HCT116 (cell line): ENCODE data around the gene NOS1. TPM values are rescaled to one million over a fixed set of nuclear protein-coding genes. Genes with fewer than 3 reads are reported as not detected.

Experiments
- ATAC-seq: fragments of 200-7000 bp; cut with Tn5 transposase; 2 replicates; pipeline ENCODE4 v1.9.1; 2020; ENCODE audit warnings: mild to moderate bottlenecking, moderate library complexity
- BruUV-seq: library from RNA; stranded (reverse); fragments of 400-500 nt; replicated peaks from 2 replicates; lab custom pipeline; 2021; lab: Mats Ljungman, UMichigan
- CTCF ChIA-PET: fragments of 300-600 bp; sonication (Branson Sonifier 250); formaldehyde crosslinking; loops from one replicate; lab custom pipeline; 2021; ENCODE audit warnings: antibody characterized with exemption; lab: Charles Lee
- POLR2A ChIA-PET: fragments of 300-600, 350-600 bp; sonication (Branson Sonifier 250); formaldehyde crosslinking; loops from one replicate; lab custom pipeline; 2021; ENCODE audit warnings: antibody characterized with exemption; lab: Charles Lee
- RAD21 ChIA-PET, 2 experiments: fragments of 300-600 bp; sonication (Branson Sonifier 250); formaldehyde crosslinking; loops; one replicate each; lab custom pipeline; 2023; ENCODE audit warnings: low total read pairs in 2 of 2; ENCODE audit not compliant: uncharacterized antibody in 2 of 2, unreplicated experiment in 2 of 2, low non-redundant PET in 1 of 2; lab: Charles Lee
- DNase-seq: peaks from one replicate; pipeline ENCODE4 v3.0.0-alpha.2; 2010; ENCODE audit warnings: low read depth, low spot score
- H2AFZ ChIP-seq: fragments of 200-600 bp; shearing (Covaris generic), sonication (generic); 2 replicates; pipeline ENCODE4 v1.6.1; 2017; ENCODE audit warnings: low read depth, mixed run types, mixed read lengths, antibody characterized with exemption, low read length; ENCODE audit not compliant: poor library complexity, severe bottlenecking
- H3K27ac ChIP-seq: 2 replicates; pipeline ENCODE4 v1.5.1; 2012; ENCODE audit warnings: low read depth, low read length
- H3K27me3 ChIP-seq: fragments of 200-600 bp; sonication (generic); 2 replicates; pipeline ENCODE4 v1.6.1; 2016; ENCODE audit warnings: mixed run types, low read length, mixed read lengths; ENCODE audit not compliant: insufficient read depth
- H3K36me3 ChIP-seq, 2 experiments: fragments of 200-500 bp in 1 of 2; fragments of 200-600 bp in 1 of 2; sonication (Bioruptor generic) in 1 of 2; sonication (generic) in 1 of 2; 2 replicates each; pipeline versions ENCODE4 v1.5.1 to v1.6.1; 2014 to 2016; ENCODE audit warnings: low read length in 2 of 2, inconsistent platforms in 1 of 2, mixed read lengths in 1 of 2, mixed run types in 1 of 2; ENCODE audit not compliant: insufficient read depth in 2 of 2, control insufficient read depth in 1 of 2
- H3K4me1 ChIP-seq, 2 experiments: fragments of 200-600 bp in 1 of 2; sonication (generic) in 1 of 2; 2 replicates each; pipeline versions ENCODE4 v1.5.1 to v1.6.1; 2012 to 2017; ENCODE audit warnings: low read length in 2 of 2, inconsistent platforms in 1 of 2, mild to moderate bottlenecking in 1 of 2, mixed read lengths in 1 of 2, mixed run types in 1 of 2, moderate library complexity in 1 of 2; ENCODE audit not compliant: insufficient read depth in 2 of 2, control insufficient read depth in 1 of 2
- H3K4me2 ChIP-seq: fragments of 200-600 bp; sonication (generic); 2 replicates; pipeline ENCODE4 v1.6.1; 2017; ENCODE audit warnings: mixed run types, low read length, mixed read lengths
- H3K4me3 ChIP-seq, 2 experiments: fragments of 200-600 bp in 1 of 2; sonication (generic) in 1 of 2; replicated peaks in 1 of 2; 2 replicates each; pipeline ENCODE4 v1.5.1; 2011 to 2016; ENCODE audit warnings: low read length in 2 of 2, control low read depth in 1 of 2, low read depth in 1 of 2, mild to moderate bottlenecking in 1 of 2, mixed read lengths in 1 of 2, mixed run types in 1 of 2
- H3K79me2 ChIP-seq: fragments of 200-600 bp; sonication (generic); 2 replicates; pipeline ENCODE4 v1.6.1; 2017; ENCODE audit warnings: mild to moderate bottlenecking, mixed run types, low read length, moderate library complexity, mixed read lengths; ENCODE audit not compliant: insufficient read depth
- H3K9ac ChIP-seq: fragments of 200-600 bp; sonication (generic); 2 replicates; pipeline ENCODE4 v1.6.1; 2016; ENCODE audit warnings: low read length, mixed read lengths
- H3K9me2 ChIP-seq: fragments of 200-600 bp; sonication (generic), shearing (Covaris generic); 2 replicates; pipeline ENCODE4 v1.6.1; 2017; ENCODE audit warnings: mixed run types, mild to moderate bottlenecking, moderate library complexity; ENCODE audit not compliant: insufficient read depth
- H3K9me3 ChIP-seq, 2 experiments: fragments of 200-500 bp in 1 of 2; fragments of 200-600 bp in 1 of 2; sonication (Bioruptor generic) in 1 of 2; sonication (generic) in 1 of 2; 2 replicates each; pipeline ENCODE4 v1.6.1; 2014 to 2017; ENCODE audit warnings: low read length in 2 of 2, mixed read lengths in 2 of 2, inconsistent platforms in 1 of 2, low read depth in 1 of 2, mild to moderate bottlenecking in 1 of 2, mixed run types in 1 of 2, moderate library complexity in 1 of 2; ENCODE audit not compliant: control insufficient read depth in 1 of 2, insufficient read depth in 1 of 2
- H4K20me1 ChIP-seq: fragments of 200-600 bp; sonication (generic), shearing (Covaris generic); 2 replicates; pipeline ENCODE4 v1.6.1; 2017; ENCODE audit warnings: mixed run types, mild to moderate bottlenecking, moderate library complexity; ENCODE audit not compliant: insufficient read depth
- CBX3 ChIP-seq: IDR thresholded peaks from 2 replicates; pipeline ENCODE4 v1.6.1; 2012; ENCODE audit warnings: low read depth
- CTCF ChIP-seq, 3 experiments: fragments of 200-600 bp in 1 of 3; sonication (generic) in 1 of 3; IDR thresholded peaks in 2 of 3; conservative IDR thresholded peaks in 1 of 3; 2 replicates each; pipeline ENCODE4 v1.5.1; 2012 to 2017; ENCODE audit warnings: low read depth in 2 of 3, low read length in 2 of 3, antibody characterized with exemption in 1 of 3, borderline replicate concordance in 1 of 3, control low read depth in 1 of 3, mild to moderate bottlenecking in 1 of 3, mixed read lengths in 1 of 3, mixed run types in 1 of 3, moderate library complexity in 1 of 3; ENCODE audit not compliant: insufficient read depth in 1 of 3
- EGR1 ChIP-seq: IDR thresholded peaks from 2 replicates; pipeline ENCODE4 v1.6.1; 2012; ENCODE audit warnings: low read depth
- ELF1 ChIP-seq: IDR thresholded peaks from 2 replicates; pipeline ENCODE4 v1.6.1; 2012; ENCODE audit warnings: low read depth, borderline replicate concordance
- EZH2phosphoT487 ChIP-seq: fragments of 200-600 bp; IDR thresholded peaks from 2 replicates; pipeline ENCODE4 v1.6.1; 2018; ENCODE audit warnings: antibody characterized with exemption, borderline replicate concordance
- FOSL1 ChIP-seq: IDR thresholded peaks from 2 replicates; pipeline ENCODE4 v1.6.1; 2012; ENCODE audit warnings: low read depth
- JUND ChIP-seq: IDR thresholded peaks from 2 replicates; pipeline ENCODE4 v1.6.1; 2012
- POLR2A ChIP-seq: IDR thresholded peaks from 2 replicates; pipeline ENCODE4 v1.7.0; 2011; ENCODE audit warnings: borderline replicate concordance; ENCODE audit not compliant: insufficient read depth, insufficient read length; ENCODE audit errors: extremely low read depth
- REST ChIP-seq: IDR thresholded peaks from 2 replicates; pipeline ENCODE4 v1.6.1; 2012; ENCODE audit warnings: low read depth
- SP1 ChIP-seq: IDR thresholded peaks from 2 replicates; pipeline ENCODE4 v1.6.1; 2012; ENCODE audit warnings: low read depth
- SRF ChIP-seq: IDR thresholded peaks from 2 replicates; pipeline ENCODE4 v1.6.1; 2012; ENCODE audit warnings: low read depth
- TCF7L2 ChIP-seq: IDR thresholded peaks from 2 replicates; pipeline ENCODE4 v1.7.0; 2011; ENCODE audit warnings: borderline replicate concordance, inconsistent platforms; ENCODE audit not compliant: insufficient read depth, insufficient read length; ENCODE audit errors: extremely low read depth
- YY1 ChIP-seq: IDR thresholded peaks from 2 replicates; pipeline ENCODE4 v1.6.1; 2011; ENCODE audit warnings: low read length, low read depth, moderate library complexity, mild to moderate bottlenecking; ENCODE audit not compliant: insufficient replicate concordance; ENCODE audit errors: extremely low read depth
- intact Hi-C: fragments of 100-400 bp; cut with micrococcal nuclease; formaldehyde crosslinking; loops from 2 replicates; pipeline ENCODE4 v1.10.0; 2022
- total RNA-seq: library from RNA; stranded (reverse); gene quantifications from one replicate; pipeline ENCODE4 v1.2.1, GENCODE V29; 2021; ENCODE audit not compliant: unreplicated experiment
- TF ChIP-seq, protein P1 (sequence below): IDR thresholded peaks from 2 replicates; pipeline ENCODE4 v1.6.1; 2012
- TF ChIP-seq, protein P2 (sequence below): IDR thresholded peaks from 2 replicates; pipeline ENCODE4 v1.6.1; 2012

Gene NOS1
- total RNA-seq, 1 experiment from 2014 or later, result 0.22 TPM

DNA sequence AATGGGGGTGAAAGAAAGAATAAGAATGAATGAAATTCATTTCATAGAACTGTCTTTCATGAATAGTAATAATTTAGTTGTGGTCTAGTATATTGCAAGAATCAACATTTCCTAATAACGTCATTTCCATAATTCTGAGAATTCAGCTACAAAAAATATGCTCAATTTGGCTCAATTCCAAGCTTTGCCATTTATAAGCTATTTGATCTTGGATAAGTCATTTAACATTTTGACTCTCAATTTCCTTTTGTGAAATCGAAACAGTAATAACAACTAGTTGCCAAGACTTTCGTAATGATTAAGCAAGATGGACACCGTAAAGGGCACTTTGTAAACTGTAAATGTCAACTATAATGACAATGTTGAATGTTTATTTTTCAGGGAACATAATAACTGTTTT is 18.1 kb downstream of the NOS1 start:
- no peak for ATAC-seq

More for the DNA sequence above, 18.1 kb downstream of the NOS1 start:
- H3K79me2 ChIP-seq, result no peaks in the 10 kb centered on the region
- H3K9ac ChIP-seq, result no peak overlapping the region
- DNase-seq, result no peak
- intact Hi-C loops, result no loop called here
- RAD21 ChIA-PET, result no interaction called here
- CTCF ChIA-PET, result no interaction called here
- no peak overlapping the region for H3K4me3 ChIP-seq
- no peaks in the 10 kb centered on the region for H3K4me1 ChIP-seq
- H4K20me1 ChIP-seq, result no peaks in the 10 kb centered on the region
- H3K36me3 ChIP-seq, result no peaks in the 10 kb centered on the region
- no peak for TF ChIP-seq EZH2phosphoT487
- no peak for TF ChIP-seq SP1
- TF ChIP-seq JUND, result no peak
- TF ChIP-seq, protein P1, sequence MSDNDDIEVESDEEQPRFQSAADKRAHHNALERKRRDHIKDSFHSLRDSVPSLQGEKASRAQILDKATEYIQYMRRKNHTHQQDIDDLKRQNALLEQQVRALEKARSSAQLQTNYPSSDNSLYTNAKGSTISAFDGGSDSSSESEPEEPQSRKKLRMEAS, result no peak
- no peak for TF ChIP-seq CBX3
- TF ChIP-seq REST, result no peak
- no peak for TF ChIP-seq SRF
- no peak for TF ChIP-seq EGR1
- TF ChIP-seq YY1, result no peak
- TF ChIP-seq ELF1, result no peak
- TF ChIP-seq TCF7L2, result no peak
- TF ChIP-seq POLR2A, result no peak
- TF ChIP-seq FOSL1, result no peak
- no peak for TF ChIP-seq CTCF (IDR thresholded peaks at IDR 0.05 in 2 of 3, conservative IDR thresholded peaks at IDR 0.05 in 1 of 3; ENCODE audit: borderline replicate concordance in 1 of 3, insufficient read depth in 1 of 3, low read depth in 2 of 3, low read length in 2 of 3)
- TF ChIP-seq, protein P2, sequence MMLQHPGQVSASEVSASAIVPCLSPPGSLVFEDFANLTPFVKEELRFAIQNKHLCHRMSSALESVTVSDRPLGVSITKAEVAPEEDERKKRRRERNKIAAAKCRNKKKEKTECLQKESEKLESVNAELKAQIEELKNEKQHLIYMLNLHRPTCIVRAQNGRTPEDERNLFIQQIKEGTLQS, result no peak
- no peaks in the 10 kb centered on the region for H3K9me2 ChIP-seq
- BruUV-seq, result no TSS peak
- H3K4me2 ChIP-seq, result no peak overlapping the region
- H3K27me3 ChIP-seq, result peaks cover 13% of the 10 kb centered on the region; the same call in 1 of the 2 replicates
- H3K27ac ChIP-seq, result no peak overlapping the region
- H2AFZ ChIP-seq, result no peak overlapping the region
- H3K9me3 ChIP-seq, result no peaks in the 10 kb centered on the region
- POLR2A ChIA-PET, result no interaction called here
